Astrocyte of the spinal cord (primary cell): ENCODE results near the gene ATF1.

Experiments
- DNase-seq: peaks from one replicate; pipeline ENCODE4 v3.0.0; 2011; ENCODE audit warnings: low read depth, low spot score
- H3K4me3 ChIP-seq: 2 replicates; pipeline ENCODE4 v1.5.1; 2011; ENCODE audit warnings: low read depth, mild to moderate bottlenecking, low read length, moderate library complexity
- CTCF ChIP-seq: IDR thresholded peaks from 2 replicates; pipeline ENCODE4 v1.5.1; 2012; ENCODE audit warnings: low read depth, mild to moderate bottlenecking, low read length, inconsistent platforms
- in situ Hi-C: cut with HindIII; loops from 2 replicates; pipeline ENCODE4 v1.10.0; 2017; ENCODE audit warnings: low sequenced_read_pairs

Gene ATF1

GRCh38 chr12:50725011-50725942 lies 38.6 kb upstream of the ATF1 start:
- TF ChIP-seq CTCF: no peak
- in situ Hi-C loops: no loop called here
- no peak overlapping the region for H3K4me3 ChIP-seq
- peak; percentile 55 for DNase-seq

GRCh38 chr12:50727466-50727865 lies 36.4 kb upstream of the ATF1 start:
- in situ Hi-C loops: no loop called here
- no peak for TF ChIP-seq CTCF
- DNase-seq: no peak
- H3K4me3 ChIP-seq: no peak overlapping the region

GRCh38 chr12:50728417-50728816 lies 35.5 kb upstream of the ATF1 start:
- no peak for DNase-seq
- no peak for TF ChIP-seq CTCF
- in situ Hi-C loops: no loop called here
- H3K4me3 ChIP-seq: no peak overlapping the region

- TF ChIP-seq CTCF: no peak
- no peak for DNase-seq
- no peak overlapping the region for H3K4me3 ChIP-seq
- in situ Hi-C loops: no loop called here
Measured at GRCh38 chr12:50728841-50729240, 35.1 kb upstream of the ATF1 start.

GRCh38 chr12:50732591-50732990 lies 31.3 kb upstream of the ATF1 start:
- peak; percentile 75 for DNase-seq
- in situ Hi-C loops: no loop called here
- no peak for TF ChIP-seq CTCF
- H3K4me3 ChIP-seq: no peak overlapping the region

GRCh38 chr12:50733706-50734105 lies 30.2 kb upstream of the ATF1 start:
- no peak overlapping the region for H3K4me3 ChIP-seq
- in situ Hi-C loops: no loop called here
- DNase-seq: no peak
- no peak for TF ChIP-seq CTCF
